Measurements from ENCODE around the gene ILKAP.

ILKAP gene

DNA sequence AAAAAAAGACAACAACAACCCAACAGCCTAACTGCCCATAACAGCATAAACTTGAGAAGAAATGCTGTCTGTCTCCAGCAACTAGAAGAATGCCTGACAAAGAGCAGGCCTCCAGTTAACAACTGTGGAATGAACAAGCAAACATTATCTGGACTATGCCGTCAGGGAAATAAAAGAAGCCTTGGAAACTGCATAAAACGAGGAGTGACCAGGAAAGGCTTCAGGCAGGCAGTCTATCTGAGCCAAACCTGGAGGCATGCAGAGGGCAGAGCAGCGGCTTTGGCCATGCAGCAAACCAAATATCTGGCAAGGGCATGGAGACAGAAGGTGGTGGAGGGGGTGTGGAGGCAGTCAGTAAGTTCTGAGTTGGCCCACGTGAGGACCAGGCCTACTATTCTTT, 25.2 kb upstream of the ILKAP start:
- Histone ChIP-seq H3K4me1 (ENCODE audit: insufficient read depth, low read length, severe bottlenecking) (no peaks in the 10 kb centered on the region), H3K27ac (ENCODE audit: low read depth, low read length, poor library complexity, severe bottlenecking) (no peak overlapping the region), H3K4me3 (ENCODE audit: low read depth, low read length, poor library complexity, severe bottlenecking) (no peak overlapping the region), H3F3A (ENCODE audit: insufficient read depth, low read length) (no peaks in the 10 kb centered on the region), H3K27me3 (ENCODE audit: insufficient read depth, low read length) (peaks cover 12% of the 10 kb centered on the region; the same call in 1 of the 2 replicates), H3K79me2 (ENCODE audit: insufficient read depth, low read length) (no peaks in the 10 kb centered on the region), H3K4me2 (ENCODE audit: low read length) (no peak overlapping the region), H3K9ac (ENCODE audit: low read length) (no peak overlapping the region), H3K9me3 (ENCODE audit: low read length) (no peaks in the 10 kb centered on the region), H2AFZ (ENCODE audit: low read length) (no peak overlapping the region), H4K20me1 (ENCODE audit: insufficient read depth, low read length) (no peaks in the 10 kb centered on the region), H3K36me3 (ENCODE audit: insufficient read depth, low read length) (no peaks in the 10 kb centered on the region), H3K9me2 (ENCODE audit: low read depth, low read length) (no peaks in the 10 kb centered on the region)
- no peak for TF ChIP-seq EZH2 (IDR thresholded peaks at IDR 0.05; ENCODE audit: borderline replicate concordance, low read length)
- TF ChIP-seq, protein P1, sequence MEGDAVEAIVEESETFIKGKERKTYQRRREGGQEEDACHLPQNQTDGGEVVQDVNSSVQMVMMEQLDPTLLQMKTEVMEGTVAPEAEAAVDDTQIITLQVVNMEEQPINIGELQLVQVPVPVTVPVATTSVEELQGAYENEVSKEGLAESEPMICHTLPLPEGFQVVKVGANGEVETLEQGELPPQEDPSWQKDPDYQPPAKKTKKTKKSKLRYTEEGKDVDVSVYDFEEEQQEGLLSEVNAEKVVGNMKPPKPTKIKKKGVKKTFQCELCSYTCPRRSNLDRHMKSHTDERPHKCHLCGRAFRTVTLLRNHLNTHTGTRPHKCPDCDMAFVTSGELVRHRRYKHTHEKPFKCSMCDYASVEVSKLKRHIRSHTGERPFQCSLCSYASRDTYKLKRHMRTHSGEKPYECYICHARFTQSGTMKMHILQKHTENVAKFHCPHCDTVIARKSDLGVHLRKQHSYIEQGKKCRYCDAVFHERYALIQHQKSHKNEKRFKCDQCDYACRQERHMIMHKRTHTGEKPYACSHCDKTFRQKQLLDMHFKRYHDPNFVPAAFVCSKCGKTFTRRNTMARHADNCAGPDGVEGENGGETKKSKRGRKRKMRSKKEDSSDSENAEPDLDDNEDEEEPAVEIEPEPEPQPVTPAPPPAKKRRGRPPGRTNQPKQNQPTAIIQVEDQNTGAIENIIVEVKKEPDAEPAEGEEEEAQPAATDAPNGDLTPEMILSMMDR (IDR thresholded peaks at IDR 0.05; ENCODE audit: low read length) = no peak

DNA sequence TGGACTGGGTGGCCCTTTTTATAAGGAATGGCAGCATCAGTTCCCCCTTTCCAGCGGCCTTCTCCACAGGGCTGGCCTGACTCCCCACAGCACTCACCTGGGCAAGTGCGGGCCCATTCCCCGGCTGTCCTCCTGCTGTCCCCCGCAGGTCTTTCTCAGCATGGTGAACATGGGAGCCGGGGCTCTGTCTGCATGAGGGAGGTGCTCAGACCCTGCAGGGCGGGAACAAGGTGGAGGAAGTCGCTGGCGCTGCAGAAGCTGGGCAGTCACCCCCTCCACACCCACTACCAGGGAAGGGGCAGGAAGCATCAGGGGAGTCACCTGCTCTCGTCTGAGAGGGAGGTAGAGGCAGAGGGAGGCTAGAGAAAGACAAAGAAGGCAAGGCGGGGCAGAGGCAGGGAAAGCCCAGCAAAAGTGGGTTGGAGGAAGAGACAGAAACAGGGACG, 24.1 kb upstream of the ILKAP start:
- no peaks in the 10 kb centered on the region for H3K4me1 ChIP-seq (ENCODE audit: insufficient read depth, low read length, severe bottlenecking)
- peaks cover 12% of the 10 kb centered on the region; the same call in 1 of the 2 replicates for H3K27me3 ChIP-seq (ENCODE audit: insufficient read depth, low read length)
- H3K27ac ChIP-seq (ENCODE audit: low read depth, low read length, poor library complexity, severe bottlenecking) = no peak overlapping the region
- no peaks in the 10 kb centered on the region for H3K79me2 ChIP-seq (ENCODE audit: insufficient read depth, low read length)
- no peak overlapping the region for H3K9ac ChIP-seq (ENCODE audit: low read length)
- H3K9me2 ChIP-seq (ENCODE audit: low read depth, low read length) = no peaks in the 10 kb centered on the region
- no peaks in the 10 kb centered on the region for H3K9me3 ChIP-seq (ENCODE audit: low read length)
- H3K4me3 ChIP-seq (ENCODE audit: low read depth, low read length, poor library complexity, severe bottlenecking) = no peak overlapping the region
- H2AFZ ChIP-seq (ENCODE audit: low read length) = no peak overlapping the region
- H3F3A ChIP-seq (ENCODE audit: insufficient read depth, low read length) = no peaks in the 10 kb centered on the region
- no peaks in the 10 kb centered on the region for H4K20me1 ChIP-seq (ENCODE audit: insufficient read depth, low read length)
- H3K4me2 ChIP-seq (ENCODE audit: low read length) = no peak overlapping the region
- H3K36me3 ChIP-seq (ENCODE audit: insufficient read depth, low read length) = no peaks in the 10 kb centered on the region
- TF ChIP-seq EZH2 (IDR thresholded peaks at IDR 0.05; ENCODE audit: borderline replicate concordance, low read length) = no peak
- TF ChIP-seq, protein P1 (IDR thresholded peaks at IDR 0.05; ENCODE audit: low read length) = no peak

DNA sequence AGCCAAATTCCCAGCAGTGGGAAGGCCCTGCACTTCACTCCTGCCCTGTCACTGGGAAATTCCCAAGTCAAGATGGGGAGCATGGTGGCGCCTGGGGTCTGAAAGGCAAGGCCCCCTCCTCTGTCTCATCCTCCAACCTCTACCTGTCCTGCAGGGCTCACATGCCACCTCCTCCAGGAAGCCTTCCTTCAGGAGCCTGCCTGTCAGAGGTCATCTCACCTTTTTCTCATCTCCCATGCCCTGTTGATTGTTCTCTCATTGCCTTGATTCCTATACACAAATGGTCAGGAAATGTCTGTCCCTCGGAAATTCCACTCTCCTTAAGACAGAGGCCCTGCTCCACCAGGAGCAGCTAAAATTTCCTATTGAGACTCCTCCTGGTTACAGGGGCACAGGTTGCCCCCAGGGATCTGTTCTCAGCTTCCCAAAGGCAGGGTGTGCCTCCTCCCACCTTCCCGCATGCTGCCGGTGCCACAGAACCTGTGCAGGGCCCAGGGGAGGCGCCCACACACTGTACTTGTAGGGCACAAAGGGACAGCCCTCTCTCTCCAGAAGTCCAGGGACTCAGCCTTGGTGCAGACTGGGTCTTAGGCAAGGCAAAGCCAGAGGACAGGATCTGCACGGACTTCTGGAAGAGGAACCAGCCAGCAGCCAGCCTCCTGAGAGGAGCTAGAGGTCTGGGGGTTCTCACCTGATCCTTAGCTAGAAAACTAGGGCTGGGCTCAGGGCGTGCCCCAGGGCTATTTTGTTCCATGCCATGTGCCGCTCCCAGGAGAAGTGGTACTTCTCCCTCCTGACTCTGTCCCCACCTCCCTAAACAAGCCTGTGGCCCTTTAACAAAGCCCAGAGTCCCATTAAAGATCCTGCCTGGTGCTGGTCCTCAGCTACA, 23.4 kb upstream of the ILKAP start:
- H3K9me2 ChIP-seq (ENCODE audit: low read depth, low read length) = no peaks in the 10 kb centered on the region
- no peaks in the 10 kb centered on the region for H4K20me1 ChIP-seq (ENCODE audit: insufficient read depth, low read length)
- TF ChIP-seq, protein P1 (IDR thresholded peaks at IDR 0.05; ENCODE audit: low read length) = no peak
- no peak for TF ChIP-seq EZH2 (IDR thresholded peaks at IDR 0.05; ENCODE audit: borderline replicate concordance, low read length)

More for the DNA sequence above, 23.4 kb upstream of the ILKAP start:
- H3K36me3 ChIP-seq (ENCODE audit: insufficient read depth, low read length) = no peaks in the 10 kb centered on the region
- no peaks in the 10 kb centered on the region for H3K4me1 ChIP-seq (ENCODE audit: insufficient read depth, low read length, severe bottlenecking)
- H3K9ac ChIP-seq (ENCODE audit: low read length) = no peak overlapping the region
- H3K9me3 ChIP-seq (ENCODE audit: low read length) = no peaks in the 10 kb centered on the region
- H3K79me2 ChIP-seq (ENCODE audit: insufficient read depth, low read length) = no peaks in the 10 kb centered on the region
- no peak overlapping the region for H3K4me3 ChIP-seq (ENCODE audit: low read depth, low read length, poor library complexity, severe bottlenecking)
- no peak overlapping the region for H2AFZ ChIP-seq (ENCODE audit: low read length)
- peaks cover 12% of the 10 kb centered on the region; the same call in 1 of the 2 replicates for H3K27me3 ChIP-seq (ENCODE audit: insufficient read depth, low read length)
- H3K4me2 ChIP-seq (ENCODE audit: low read length) = no peak overlapping the region
- no peak overlapping the region for H3K27ac ChIP-seq (ENCODE audit: low read depth, low read length, poor library complexity, severe bottlenecking)
- H3F3A ChIP-seq (ENCODE audit: insufficient read depth, low read length) = no peaks in the 10 kb centered on the region
